Heart right ventricle (tissue), 16 donors: ENCODE measurements around the gene BEND7. TPM values are rescaled to one million over a fixed set of nuclear protein-coding genes. Genes with fewer than 3 reads are reported as not detected.

Source experiments
- ATAC-seq, 8 donors: fragments of 200-7000 bp; cut with Tn5 transposase; one replicate each; pipeline ENCODE4 v1.9.1; 2020; ENCODE audit warnings: mild to moderate bottlenecking in 8 of 8, moderate library complexity in 8 of 8, moderate number of reproducible peaks in 1 of 8
- DNase-seq, 2 donors: peaks; one replicate each; pipeline ENCODE4 v3.0.0-alpha.2; 2020
- H3K27ac ChIP-seq, 10 donors: fragments of 200-600 bp; sonication (generic) in 2 of 10; one replicate each; pipeline versions ENCODE4 v1.5.0 to v1.8.0; 2020 to 2022; ENCODE audit warnings: mild to moderate bottlenecking in 3 of 10
- H3K27me3 ChIP-seq, 7 donors: fragments of 200-600 bp; one replicate each; pipeline ENCODE4 v1.8.0; 2021 to 2022; ENCODE audit warnings: mild to moderate bottlenecking in 2 of 7
- H3K36me3 ChIP-seq, 9 donors: fragments of 200-600 bp; sonication (generic) in 1 of 9; one replicate each; pipeline versions ENCODE4 v1.5.0 to v1.8.0; 2020 to 2022; ENCODE audit warnings: mild to moderate bottlenecking in 2 of 9
- H3K4me1 ChIP-seq, 9 donors: fragments of 200-600 bp; sonication (generic) in 1 of 9; one replicate each; pipeline versions ENCODE4 v1.5.0 to v1.8.0; 2020 to 2022; ENCODE audit warnings: mild to moderate bottlenecking in 4 of 9
- H3K4me3 ChIP-seq, 10 donors: fragments of 200-600 bp; sonication (generic) in 2 of 10; one replicate each; pipeline versions ENCODE4 v1.5.0 to v1.8.0; 2020 to 2022; ENCODE audit warnings: mild to moderate bottlenecking in 7 of 10, moderate library complexity in 2 of 10
- H3K9me3 ChIP-seq, 11 donors: fragments of 200-600 bp in 10 of 11; sonication (generic) in 2 of 11; one replicate each; pipeline versions ENCODE4 v1.5.0 to v1.8.0; 2013 to 2022; ENCODE audit warnings: mild to moderate bottlenecking in 2 of 11, control low read depth in 1 of 11, moderate library complexity in 1 of 11
- CTCF ChIP-seq, 9 donors: fragments of 200-600 bp; sonication (generic) in 2 of 9; IDR thresholded peaks; one replicate each; pipeline versions ENCODE4 v1.5.0 to v1.8.0; 2021 to 2022; ENCODE audit warnings: antibody characterized with exemption in 9 of 9, mild to moderate bottlenecking in 5 of 9, moderate library complexity in 1 of 9
- WGBS, 2 donors: extraction: QIAGEN DNeasy Blood & Tissue Kit; methylation state at CpG; one replicate each; pipeline ENCODE4 v1.1.7; 2013; ENCODE audit warnings: inconsistent platforms in 1 of 2; 5-methylcytosine and 5-hydroxymethylcytosine counted together
- intact Hi-C, 10 donors: fragments of 100-400 bp; cut with DNase I; formaldehyde crosslinking; loops; one replicate each; pipeline versions ENCODE4 v1.11.1 to v1.14.2; 2022
- polyA plus RNA-seq, 2 donors: library from polyadenylated mRNA; stranded (reverse); fragments of 200-250 nt; gene quantifications; one replicate each; pipeline ENCODE4 v1.2.3, GENCODE V29; 2013
- total RNA-seq, 10 donors: library from RNA; stranded (reverse); fragmentation: NEBNext Ultra II Directional in 3 of 10; extraction: Animal tissue kit (Norgen Biotek cat#: 25700) in 3 of 10; gene quantifications; one replicate each; pipeline versions ENCODE4 v1.2.1 to v1.2.4, GENCODE V29; 2021 to 2023
- donor health status: Arrhythmogenic right ventricular cardiomyopathy.
- donor health status: ischemic (EF 13 %, LVEDD 7.1; RV severe dilation, severe dysfunction).
- donor health status: healthy with polysubstance abuse.
- donor health status: DM: no; HTN: yes; CAD: no.
- donor health status: DM: no; HTN: no; CAD: no.
- donor health status: ischemic (EF 25% LVEDD 6.9; RV normal size, moderate dysfunction).
- donor health status: ischemic (EF 25% LVEDD 5.7; RV mildly dilated, moderate dysfunction).
- donor health status: healthy.
- donor health status: DM: yes; HTN: yes; CAD: no.
- donor health status: Ischemic cardiomyopathy.
- donor health status: ischemic (EF 35%, LVEDD 5.7; RV mildly dilated, moderate dysfunction).
- donor health status: nonischemic (EF 11% LVEDD 7.7; RV severe dilation, severe dysfunction).
- donor health status: DM: yes; HTN: yes; CAD: no.
- donor health status: PGD.
- donor health status: ischemic (EF 29% LVEDD 5.4; RV normal size, mild dysfunction).
- donor health status: nonischemic (EF 23%, LVEDD 6.1; RV moderate dilation, normal function).

BEND7 gene
- total and polyA plus RNA-seq, 12 donors, result 6.4 to 21.0 (median 12.5) TPM

DNA sequence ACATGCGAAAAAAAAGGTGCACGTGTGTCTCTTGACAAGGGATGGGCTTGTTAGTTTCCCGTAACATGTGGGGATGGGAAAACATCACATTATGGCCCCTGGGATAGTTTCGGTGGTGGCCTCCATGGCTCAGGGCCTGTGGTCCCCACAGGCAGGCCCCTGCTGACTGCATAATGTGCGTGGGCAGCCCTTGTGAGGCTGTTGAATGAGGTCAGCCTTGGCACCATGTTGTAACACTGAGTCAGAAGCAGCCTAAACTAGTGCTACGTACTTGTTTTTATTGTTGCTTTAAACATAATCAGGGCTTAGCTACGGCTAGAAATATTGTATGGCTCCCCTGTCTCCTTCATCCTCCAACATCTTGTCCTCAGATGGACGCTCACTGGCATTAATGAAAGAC, 80.6 kb downstream of the BEND7 start:
- WGBS, 2 donors, result 85 to 90% methylated on average over 8 of the region's 8 CpGs
- H3K4me1 ChIP-seq, result no peaks in the 10 kb centered on the region
- intact Hi-C loops, result loop anchor here in 1 of 10 donors (10.0 kb wide), 1 partner anchor 283 kb away; the partner anchor contains the start of gene MCM10
- no peak overlapping the region for H3K4me3 ChIP-seq
- no peak for TF ChIP-seq CTCF (IDR thresholded peaks at IDR 0.05)
- DNase-seq (no peak), ATAC-seq (peak in 2 of 8 donors; percentile 48 to 86)
- no peak overlapping the region for H3K27ac ChIP-seq
- peaks cover 0 to 69% (median 10%) of the 10 kb centered on the region in 9 donors for H3K36me3 ChIP-seq
- no peaks in the 10 kb centered on the region for H3K9me3 ChIP-seq
- no peaks in the 10 kb centered on the region for H3K27me3 ChIP-seq

DNA sequence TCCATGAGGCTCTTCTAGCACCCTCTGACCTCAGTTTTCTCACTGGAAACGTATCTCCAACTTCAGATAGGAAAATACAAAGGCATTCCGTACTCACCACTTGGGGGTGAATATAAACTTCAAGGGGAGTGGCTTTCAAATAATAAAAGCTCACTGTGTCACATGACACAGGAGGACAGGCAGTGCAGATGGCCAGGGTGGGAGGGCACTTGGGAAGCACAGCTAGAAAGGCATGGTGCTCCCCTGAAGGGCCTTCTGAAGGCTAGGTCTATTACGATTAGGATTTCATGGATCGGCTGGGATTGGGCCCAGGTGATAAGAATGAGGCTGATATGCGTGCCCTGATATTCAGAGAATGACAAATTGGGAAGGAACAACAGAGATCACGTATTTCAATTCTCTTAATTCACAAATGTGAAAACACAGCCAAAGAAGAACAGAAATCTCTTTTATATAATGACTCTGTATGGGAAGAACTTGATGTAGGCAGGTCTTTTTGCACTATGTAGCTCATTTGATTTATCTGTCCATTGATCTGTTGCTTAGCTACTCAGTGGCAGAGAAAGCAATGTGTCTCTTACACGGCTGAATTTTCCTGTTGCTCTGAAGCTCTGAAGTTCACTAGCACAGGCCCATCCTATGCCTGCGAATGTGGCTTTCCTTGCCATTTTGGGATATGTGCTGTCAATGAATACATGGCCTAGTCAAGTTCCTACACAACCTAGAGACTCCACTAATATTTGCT, 83.0 kb downstream of the BEND7 start:
- no peak for TF ChIP-seq CTCF (IDR thresholded peaks at IDR 0.05)
- Histone ChIP-seq H3K4me1 (peaks cover 0 to 2% (median 0%) of the 10 kb centered on the region in 9 donors), H3K9me3 (no peaks in the 10 kb centered on the region), H3K27ac (no peak overlapping the region), H3K4me3 (no peak overlapping the region), H3K27me3 (peaks cover 0 to 14% (median 9%) of the 10 kb centered on the region in 7 donors), H3K36me3 (peaks cover 0 to 60% (median 9%) of the 10 kb centered on the region in 9 donors)
- intact Hi-C loops, result loop anchor here in 1 of 10 donors (10.0 kb wide), 1 partner anchor 281 kb away; the partner anchor contains the start of gene MCM10
- 90 to 91% methylated on average over 8 of the region's 8 CpGs for WGBS, 2 donors
- no peak for DNase-seq
- ATAC-seq, result no peak

- Histone ChIP-seq H3K27me3 (peaks cover 0 to 46% (median 26%) of the 10 kb centered on the region in 7 donors), H3K4me1 (peaks cover 8 to 16% (median 14%) of the 10 kb centered on the region in 9 donors), H3K36me3 (peaks cover 0 to 31% (median 5%) of the 10 kb centered on the region in 9 donors), H3K27ac (no peak overlapping the region), H3K9me3 (no peaks in the 10 kb centered on the region), H3K4me3 (no peak overlapping the region)
- ATAC-seq (no peak), DNase-seq (no peak)
- no peak for TF ChIP-seq CTCF (IDR thresholded peaks at IDR 0.05)
- intact Hi-C loops, result loop anchor here in 8 of 10 donors (1.0 to 10.0 kb wide), 6 partner anchors 69 to 281 kb away; partner anchors contain the start of gene MCM10 (in 3 of the 8)
- 85 to 87% methylated on average over 7 of the region's 7 CpGs for WGBS, 2 donors
Measured at GRCh38 chr10:13441476-13441875, 87.3 kb downstream of the BEND7 start.

GRCh38 chr10:13440185-13441061, 88.4 kb downstream of the BEND7 start:
- peak; percentile 40 to 51 for DNase-seq
- peak; percentile 73 to 94 (median 88) for TF ChIP-seq CTCF (IDR thresholded peaks at IDR 0.05)
- Histone ChIP-seq H3K4me1 (peaks cover 8 to 16% (median 14%) of the 10 kb centered on the region in 9 donors), H3K27ac (no peak overlapping the region), H3K27me3 (peaks cover 0 to 53% (median 26%) of the 10 kb centered on the region in 7 donors), H3K36me3 (peaks cover 0 to 20% (median 0%) of the 10 kb centered on the region in 9 donors), H3K4me3 (peak overlapping the region in 9 of 10 donors; percentile 21 to 48 (median 40)), H3K9me3 (no peaks in the 10 kb centered on the region)
- ATAC-seq, result peak; percentile 71 to 89 (median 80)
- 8% methylated on average over 30 of the region's 30 CpGs for WGBS, 2 donors
- intact Hi-C loops, result loop anchor here in 9 of 10 donors (1.0 to 10.0 kb wide), 6 partner anchors 68 to 280 kb away; partner anchors contain the start of gene MCM10 (in 3 of the 9)
